Hepatocyte (in vitro differentiated cells): ENCODE results near the gene BARX2.

ENCODE experiments used
- EZH2 ChIP-seq: fragments of 200-600 bp; sonication (generic); IDR thresholded peaks from 2 replicates; pipeline ENCODE4 v1.6.1; 2016; ENCODE audit warnings: antibody characterized with exemption, mild to moderate bottlenecking, borderline replicate concordance
- EZH2phosphoT487 ChIP-seq: fragments of 200-600 bp; sonication (generic); IDR thresholded peaks from one replicate; pipeline ENCODE4 v1.6.1; 2018; ENCODE audit warnings: antibody characterized with exemption, mild to moderate bottlenecking, low read depth, moderate library complexity; ENCODE audit not compliant: unreplicated experiment, severe bottlenecking
- TF ChIP-seq, protein P1 (sequence below): fragments of 200-600 bp; sonication (generic); IDR thresholded peaks from 2 replicates; pipeline ENCODE4 v1.5.1; 2016; ENCODE audit warnings: antibody characterized with exemption, mild to moderate bottlenecking; ENCODE audit not compliant: poor library complexity

DNA sequence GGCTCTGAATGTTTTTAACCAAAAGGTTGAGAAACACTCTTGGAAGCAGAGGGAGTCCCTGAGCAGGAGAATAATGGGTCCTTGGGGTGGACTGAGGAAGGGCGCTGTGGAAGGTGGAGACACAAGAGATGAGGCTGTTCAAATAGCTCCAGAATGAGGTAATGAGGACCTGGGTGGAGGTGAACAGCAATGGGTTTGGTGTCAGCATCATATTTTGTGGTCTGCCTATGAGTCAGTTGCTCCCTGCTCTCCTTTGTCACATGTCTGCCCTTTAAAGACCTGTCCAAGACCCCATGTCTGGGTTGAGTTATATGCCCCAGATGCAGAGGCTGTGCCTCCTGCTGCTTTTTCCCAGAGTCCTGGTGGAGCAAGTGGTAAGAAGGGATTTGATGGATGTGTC, 113.6 kb downstream of the BARX2 start:
- TF ChIP-seq, protein P1, sequence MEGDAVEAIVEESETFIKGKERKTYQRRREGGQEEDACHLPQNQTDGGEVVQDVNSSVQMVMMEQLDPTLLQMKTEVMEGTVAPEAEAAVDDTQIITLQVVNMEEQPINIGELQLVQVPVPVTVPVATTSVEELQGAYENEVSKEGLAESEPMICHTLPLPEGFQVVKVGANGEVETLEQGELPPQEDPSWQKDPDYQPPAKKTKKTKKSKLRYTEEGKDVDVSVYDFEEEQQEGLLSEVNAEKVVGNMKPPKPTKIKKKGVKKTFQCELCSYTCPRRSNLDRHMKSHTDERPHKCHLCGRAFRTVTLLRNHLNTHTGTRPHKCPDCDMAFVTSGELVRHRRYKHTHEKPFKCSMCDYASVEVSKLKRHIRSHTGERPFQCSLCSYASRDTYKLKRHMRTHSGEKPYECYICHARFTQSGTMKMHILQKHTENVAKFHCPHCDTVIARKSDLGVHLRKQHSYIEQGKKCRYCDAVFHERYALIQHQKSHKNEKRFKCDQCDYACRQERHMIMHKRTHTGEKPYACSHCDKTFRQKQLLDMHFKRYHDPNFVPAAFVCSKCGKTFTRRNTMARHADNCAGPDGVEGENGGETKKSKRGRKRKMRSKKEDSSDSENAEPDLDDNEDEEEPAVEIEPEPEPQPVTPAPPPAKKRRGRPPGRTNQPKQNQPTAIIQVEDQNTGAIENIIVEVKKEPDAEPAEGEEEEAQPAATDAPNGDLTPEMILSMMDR = no peak
- TF ChIP-seq EZH2 = no peak
- no peak for TF ChIP-seq EZH2phosphoT487
